Measurements from ENCODE around the gene GTF3C5. TPM values are rescaled to one million over a fixed set of nuclear protein-coding genes. Genes with fewer than 3 reads are reported as not detected.
"Not testable (repeated sequence)": the region's sequence is repeated elsewhere in the genome, so short reads cannot be mapped to it uniquely, and the experiment has no call there.

GTF3C5 gene
- total RNA-seq, 2 experiments from 2014 or later: 89.1 to 90.4 TPM

GRCh38 chr9:133078486-133078885, 47.7 kb downstream of the GTF3C5 start:
- POLR2A ChIA-PET: no interaction called here
- CTCF ChIA-PET: interaction anchor here (1.6 kb wide), 1 partner anchor 55 kb away, joined by 3 read pairs; no protein-coding TSS in a partner anchor

DNA sequence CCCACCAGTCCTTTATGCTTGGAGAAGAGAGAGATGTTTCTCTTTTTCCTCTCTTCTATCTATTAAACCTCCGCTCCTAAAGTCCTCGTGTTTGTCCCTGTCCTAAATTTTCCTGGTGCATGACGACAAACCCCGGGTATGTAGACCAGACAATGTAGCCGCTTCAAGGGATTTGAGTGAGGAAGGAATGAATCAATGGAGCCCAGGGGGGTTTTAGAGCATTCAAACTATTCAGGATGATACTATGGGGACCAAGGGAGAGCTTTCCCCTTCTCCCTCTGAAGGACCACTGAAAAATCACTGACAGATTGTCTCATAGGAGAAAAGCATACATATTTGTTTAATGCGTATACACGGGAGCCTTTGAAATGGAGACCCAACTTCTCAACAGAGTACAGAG, 49.4 kb downstream of the GTF3C5 start:
- ChIA-PET CTCF (no interaction called here), POLR2A (interaction anchor here (0.7 kb wide), 1 partner anchor 8 kb away, joined by 3 read pairs; no protein-coding TSS in a partner anchor)

DNA sequence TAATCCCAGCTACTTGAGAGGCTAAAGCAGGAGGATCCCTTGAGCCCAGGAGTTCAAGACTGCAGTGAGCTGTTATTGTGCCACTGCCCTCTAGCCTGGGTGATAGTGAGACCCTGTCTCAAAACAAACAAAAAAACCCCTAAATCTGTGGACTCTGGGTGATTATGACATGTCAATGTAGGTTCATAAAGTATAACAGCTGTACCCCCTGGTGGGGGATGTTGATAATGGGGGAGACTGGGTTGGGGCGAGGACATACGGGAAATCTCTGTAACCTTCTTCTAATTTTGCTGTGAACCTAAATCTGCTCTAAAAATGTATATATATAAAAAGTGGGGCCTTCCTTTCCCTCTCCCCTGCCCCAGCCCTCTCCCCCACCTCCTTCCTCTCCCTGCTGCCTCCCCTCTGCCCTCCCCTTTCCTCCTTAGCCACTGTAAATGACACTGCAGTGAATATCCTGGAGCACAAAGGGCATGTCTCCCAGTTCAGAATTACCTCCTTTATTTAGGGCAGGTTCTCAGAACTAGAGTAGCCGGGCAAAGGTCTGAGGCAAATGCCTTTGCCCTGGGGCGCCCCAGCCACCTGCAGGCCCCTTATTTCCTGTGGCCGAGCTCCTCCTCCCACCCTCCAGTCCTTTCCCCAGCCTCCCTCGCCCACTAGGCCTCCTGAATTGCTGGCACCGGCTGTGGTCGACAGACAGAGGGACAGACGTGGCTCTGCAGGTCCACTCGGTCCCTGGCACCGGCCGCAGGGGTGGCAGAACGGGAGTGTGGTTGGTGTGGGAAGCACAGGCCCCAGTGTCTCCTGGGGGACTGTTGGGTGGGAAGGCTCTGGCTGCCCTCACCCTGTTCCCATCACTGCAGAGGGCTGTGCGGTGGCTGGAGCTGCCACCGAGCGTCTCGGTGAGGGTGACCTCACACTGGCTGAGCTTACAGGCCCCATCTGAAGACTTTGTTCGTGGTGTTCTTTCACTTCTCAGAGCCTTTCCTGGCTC, 50.3 kb downstream of the GTF3C5 start:
- POLR2A ChIA-PET: interaction anchor here (0.7 kb wide), 1 partner anchor 9 kb away, joined by 3 read pairs; no protein-coding TSS in a partner anchor
- CTCF ChIA-PET: not testable (repeated sequence)

GRCh38 chr9:133081957-133082644, 51.3 kb downstream of the GTF3C5 start:
- POLR2A ChIA-PET, CTCF ChIA-PET: not testable (repeated sequence)

DNA sequence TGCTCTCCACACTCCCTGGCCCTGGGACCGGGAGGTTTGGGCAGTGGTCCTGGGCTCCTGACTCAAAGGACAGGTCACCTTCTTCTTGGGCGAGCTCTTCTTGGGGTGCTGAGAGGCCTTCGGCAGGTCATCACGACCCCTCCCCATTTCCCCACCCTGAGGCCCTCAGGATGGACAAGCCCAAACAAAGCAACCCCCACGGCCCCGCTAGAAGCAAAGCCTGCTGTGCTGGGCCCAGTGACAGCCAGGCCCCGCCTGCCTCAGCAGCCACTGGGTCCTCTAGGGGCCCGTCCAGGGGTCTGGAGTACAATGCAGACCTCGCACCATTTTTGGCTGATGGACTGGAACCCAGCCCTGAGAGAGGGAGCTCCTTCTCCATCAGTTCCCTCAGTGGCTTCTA, 52.9 kb downstream of the GTF3C5 start:
- POLR2A ChIA-PET, CTCF ChIA-PET: not testable (repeated sequence)

- CTCF ChIA-PET: interaction anchor here (0.6 kb wide), 1 partner anchor 112 kb away, joined by 3 read pairs; no protein-coding TSS in a partner anchor
- POLR2A ChIA-PET: not testable (repeated sequence)
Measured at GRCh38 chr9:133086212-133086860, 55.5 kb downstream of the GTF3C5 start.

- CTCF ChIA-PET: no interaction called here
- POLR2A ChIA-PET: no interaction called here
Measured at GRCh38 chr9:133086894-133087293, 56.1 kb downstream of the GTF3C5 start.

DNA sequence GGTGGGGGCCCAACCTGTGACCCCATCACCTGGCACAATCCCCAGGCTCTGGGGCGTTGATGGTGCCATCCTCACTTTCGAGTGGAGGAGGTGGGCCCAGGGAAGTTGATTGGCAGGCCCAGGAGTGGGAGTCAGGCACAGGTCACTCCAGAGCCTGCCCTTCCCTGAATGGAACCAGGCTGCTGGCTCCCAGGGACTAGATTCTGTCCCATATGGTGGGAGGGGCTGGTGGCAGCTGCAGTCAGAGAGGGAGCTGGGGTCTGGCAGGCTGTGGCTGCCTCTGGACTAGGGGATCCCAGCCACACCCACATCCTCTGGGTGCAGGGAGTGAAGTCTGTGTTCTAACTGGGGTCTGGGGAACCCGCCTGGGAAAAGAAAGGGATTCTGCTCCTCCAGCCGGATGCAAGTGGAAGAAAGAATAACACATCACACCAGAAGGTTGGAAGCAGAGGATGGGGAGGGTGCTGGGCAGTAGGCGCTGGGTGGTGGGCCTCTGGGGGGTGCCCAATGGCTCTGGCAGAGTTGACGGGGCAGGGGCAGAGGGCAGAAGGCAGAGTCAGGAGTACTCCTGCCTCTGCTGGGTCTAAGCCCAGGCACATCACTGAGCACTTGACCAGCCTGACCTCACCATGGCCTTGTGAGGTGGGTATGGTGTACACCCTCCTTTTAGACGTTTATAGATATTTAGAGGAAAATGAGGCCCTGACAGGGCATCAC, 56.8 kb downstream of the GTF3C5 start:
- POLR2A ChIA-PET: no interaction called here
- CTCF ChIA-PET: no interaction called here

- ChIA-PET POLR2A (no interaction called here), CTCF (no interaction called here)
Measured at GRCh38 chr9:133088146-133088750, 57.5 kb downstream of the GTF3C5 start.

GRCh38 chr9:133088756-133089155, 58.0 kb downstream of the GTF3C5 start:
- ChIA-PET POLR2A (interaction anchor here (0.6 kb wide), 1 partner anchor 311 kb away, joined by 5 read pairs; no protein-coding TSS in a partner anchor), CTCF (no interaction called here)

GRCh38 chr9:133089271-133089671, 58.5 kb downstream of the GTF3C5 start:
- ChIA-PET CTCF (interaction anchor here (0.6 to 1.4 kb wide), 3 partner anchors 12 to 1657 kb away, joined by 3 read pairs; no protein-coding TSS in a partner anchor), POLR2A (interaction anchor here (0.6 kb wide), 1 partner anchor 310 kb away, joined by 5 read pairs; no protein-coding TSS in a partner anchor)

GRCh38 chr9:133090187-133090586, 59.4 kb downstream of the GTF3C5 start:
- ChIA-PET POLR2A (no interaction called here), CTCF (interaction anchor here (1.2 to 1.4 kb wide), 2 partner anchors 11 to 96 kb away, joined by 3 read pairs; no protein-coding TSS in a partner anchor)

DNA sequence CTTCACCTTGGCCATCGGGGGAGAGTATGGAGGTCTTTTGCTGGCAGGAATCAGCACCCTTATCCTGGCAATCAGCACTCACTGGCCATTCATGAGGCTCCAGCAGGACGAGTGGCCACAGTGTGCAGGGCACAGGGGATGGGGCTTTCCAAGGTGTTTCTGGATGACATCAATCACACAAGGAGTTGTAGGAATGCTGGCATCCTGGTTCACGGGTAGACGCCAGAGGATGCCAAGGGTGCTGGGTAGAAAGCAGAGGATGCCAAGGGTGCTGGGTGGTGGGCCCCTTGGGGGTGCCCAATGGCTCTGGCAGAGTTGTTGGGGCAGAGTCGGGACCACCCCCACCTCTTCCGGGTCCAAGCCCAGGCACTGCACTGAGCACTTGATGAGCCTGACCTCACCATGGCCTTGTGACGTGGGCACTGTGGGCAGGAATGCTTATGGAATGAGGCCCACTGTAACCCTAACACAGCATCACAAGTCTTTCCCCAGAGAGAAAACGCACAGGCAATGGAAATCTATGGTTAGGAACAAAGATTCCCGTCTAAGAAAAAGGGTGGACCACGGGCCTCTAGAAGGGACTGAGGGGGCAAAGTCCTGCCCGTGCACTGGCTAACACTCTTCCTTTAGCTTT, 60.1 kb downstream of the GTF3C5 start:
- POLR2A ChIA-PET: no interaction called here
- CTCF ChIA-PET: interaction anchor here (1.4 kb wide), 1 partner anchor 10 kb away, joined by 3 read pairs; no protein-coding TSS in a partner anchor

- CTCF ChIA-PET: interaction anchor here (1.1 to 27.5 kb wide), 2 partner anchors 8 to 53 kb away, joined by 3 to 300 read pairs; no protein-coding TSS in a partner anchor
- POLR2A ChIA-PET: not testable (repeated sequence)
Measured at GRCh38 chr9:133094351-133094750, 63.6 kb downstream of the GTF3C5 start.

DNA sequence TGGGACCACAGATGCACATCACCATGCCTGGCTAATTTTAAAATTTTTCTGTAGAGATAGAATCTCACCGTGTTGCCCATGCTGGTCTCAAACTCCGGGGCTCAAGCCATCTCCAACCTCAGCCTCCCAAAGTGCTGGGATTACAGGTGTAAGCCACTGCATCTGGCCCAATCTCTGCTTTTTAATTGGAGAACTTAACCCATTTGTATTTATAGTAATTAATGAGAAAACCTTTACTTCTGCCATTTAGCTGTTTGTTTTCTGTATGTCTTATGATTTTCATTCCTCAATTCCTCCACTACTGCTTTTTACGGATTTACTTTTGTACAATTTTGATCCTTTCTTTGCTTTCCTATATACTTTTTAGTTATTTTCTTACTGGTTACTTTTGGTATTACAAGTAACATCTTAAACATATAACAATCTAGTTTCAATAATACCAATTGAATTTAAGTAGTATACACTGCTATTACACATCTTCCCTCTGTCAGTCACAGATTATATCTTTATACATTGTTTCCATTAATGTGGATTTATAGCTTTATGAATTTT, 64.1 kb downstream of the GTF3C5 start:
- CTCF ChIA-PET: interaction anchor here (27.5 kb wide), 1 partner anchor 52 kb away, joined by 300 read pairs; no protein-coding TSS in a partner anchor
- POLR2A ChIA-PET: no interaction called here

DNA sequence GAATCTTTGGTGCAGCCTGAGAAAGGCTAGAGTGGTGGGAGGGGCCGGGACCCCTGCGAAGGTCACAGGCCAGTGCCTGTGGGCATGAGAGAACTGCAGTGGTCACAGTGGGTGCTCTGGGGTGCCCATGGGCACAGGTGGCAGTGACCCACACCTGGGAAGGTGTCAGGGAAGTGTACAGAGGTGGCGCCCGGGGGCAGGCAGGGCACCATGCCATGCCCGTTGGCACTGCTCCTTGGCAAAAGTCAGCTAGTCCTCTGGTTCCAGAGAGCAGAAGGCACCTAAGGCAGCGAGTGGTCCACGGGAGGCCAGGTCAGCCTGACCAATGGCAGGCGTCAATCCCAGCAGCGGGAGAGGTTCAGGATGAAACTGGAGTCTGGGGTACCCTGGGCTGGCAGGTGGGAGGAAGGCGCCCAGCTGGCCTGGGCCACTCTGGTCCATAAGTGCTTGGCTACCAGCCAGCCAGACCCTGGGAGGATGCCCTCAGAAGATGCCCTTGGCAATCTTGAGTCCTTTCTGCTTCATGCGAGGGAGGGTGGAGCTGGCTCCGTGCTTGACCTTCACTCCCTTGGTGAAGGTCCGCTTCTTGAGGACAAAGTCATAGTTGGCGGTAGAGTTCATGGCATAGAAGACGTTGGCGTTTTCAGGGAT, 67.4 kb downstream of the GTF3C5 start:
- CTCF ChIA-PET: interaction anchor here (27.5 kb wide), 1 partner anchor 49 kb away, joined by 300 read pairs; no protein-coding TSS in a partner anchor
- POLR2A ChIA-PET: no interaction called here

GRCh38 chr9:133098871-133099270, 68.1 kb downstream of the GTF3C5 start:
- ChIA-PET POLR2A (interaction anchor here (1.0 kb wide), 1 partner anchor 17 kb away, joined by 3 read pairs; no protein-coding TSS in a partner anchor), CTCF (interaction anchor here (1.3 to 27.5 kb wide), 2 partner anchors 18 to 49 kb away, joined by 3 to 300 read pairs; no protein-coding TSS in a partner anchor)

Data from activated CD8-positive, alpha-beta memory T cell treated with anti-CD3 and anti-CD28 coated beads for 36 hours (primary cell).